ENCODE results near the gene ZDHHC11B.
"Not testable (repeated sequence)": the region's sequence is repeated elsewhere in the genome, so short reads cannot be mapped to it uniquely, and the experiment has no call there.

ZDHHC11B gene, protein sequence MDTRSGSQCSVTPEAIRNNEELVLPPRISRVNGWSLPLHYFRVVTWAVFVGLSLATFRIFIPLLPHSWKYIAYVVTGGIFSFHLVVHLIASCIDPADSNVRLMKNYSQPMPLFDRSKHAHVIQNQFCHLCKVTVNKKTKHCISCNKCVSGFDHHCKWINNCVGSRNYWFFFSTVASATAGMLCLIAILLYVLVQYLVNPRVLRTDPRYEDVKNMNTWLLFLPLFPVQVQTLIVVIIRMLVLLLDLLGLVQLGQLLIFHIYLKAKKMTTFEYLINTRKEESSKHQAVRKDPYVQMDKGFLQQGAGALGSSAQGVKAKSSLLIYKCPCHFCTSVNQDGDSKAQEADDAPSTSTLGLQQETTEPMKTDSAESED

DNA sequence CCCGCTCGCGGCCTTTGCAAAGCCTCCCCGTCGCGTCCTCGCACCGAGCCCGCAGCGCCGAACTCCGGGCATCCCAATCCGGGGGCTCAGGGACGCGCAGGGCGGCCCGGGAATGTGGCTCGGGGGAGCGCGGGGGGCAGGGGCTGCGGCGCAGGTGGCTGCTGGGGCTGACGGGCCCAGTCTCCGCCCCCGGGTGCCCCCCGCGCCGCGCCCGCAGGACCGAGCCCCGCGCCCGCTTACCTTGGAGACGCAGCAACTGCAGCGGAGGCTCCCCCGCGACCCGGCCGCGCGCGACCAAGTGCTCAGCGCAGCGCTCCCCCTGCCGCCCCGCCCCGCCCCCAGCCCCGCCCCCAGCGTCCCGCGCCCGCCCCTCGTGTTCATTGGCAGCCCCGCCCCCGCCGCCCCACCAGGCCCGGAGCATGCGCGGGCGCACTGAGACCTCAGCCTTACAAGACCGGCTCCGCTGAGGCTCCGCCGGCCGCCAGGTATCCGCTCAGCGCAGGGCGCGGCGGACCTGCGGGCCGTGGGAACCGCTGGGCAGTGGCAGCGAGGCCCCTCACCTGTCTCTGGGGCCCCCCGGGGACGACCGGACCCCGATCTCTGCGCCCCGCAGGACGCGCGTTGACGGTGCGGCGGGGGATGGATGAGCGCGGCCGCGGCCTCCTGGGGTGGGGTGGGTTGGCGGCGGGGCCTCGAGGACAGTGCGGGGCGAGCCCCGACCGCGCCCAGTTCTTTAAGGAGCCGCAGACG is at the start of gene ZDHHC11B:
Gene ZDHHC11B (minus strand): TSS at position 302 of the 750 bp plus-strand sequence. CDS start 17,810 bp downstream, outside the sequence.
- in situ Hi-C loops (cut with MboI; ENCODE audit: low sequenced_read_pairs): not testable (repeated sequence)

DNA sequence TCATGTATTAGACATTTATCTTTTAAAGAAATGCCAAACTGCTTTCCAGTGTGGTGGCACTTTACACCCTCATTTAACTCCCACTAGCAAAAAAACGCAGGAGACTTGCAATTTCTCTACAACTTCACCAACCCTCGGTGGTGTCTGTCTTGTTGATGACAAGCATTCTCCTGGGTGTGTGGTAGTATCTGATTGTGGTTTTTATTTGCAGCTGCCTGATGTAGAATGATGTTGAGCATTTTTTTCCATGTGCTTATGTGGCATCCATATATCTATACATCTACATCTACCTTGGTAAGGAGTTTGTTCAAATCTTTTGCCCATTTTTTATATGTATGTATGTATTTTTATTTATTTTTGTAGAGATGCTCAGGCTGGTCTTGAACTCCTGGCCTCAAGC is 49.5 kb upstream of the ZDHHC11B start:
- in situ Hi-C loops (cut with MboI; ENCODE audit: low sequenced_read_pairs): not testable (repeated sequence)

DNA sequence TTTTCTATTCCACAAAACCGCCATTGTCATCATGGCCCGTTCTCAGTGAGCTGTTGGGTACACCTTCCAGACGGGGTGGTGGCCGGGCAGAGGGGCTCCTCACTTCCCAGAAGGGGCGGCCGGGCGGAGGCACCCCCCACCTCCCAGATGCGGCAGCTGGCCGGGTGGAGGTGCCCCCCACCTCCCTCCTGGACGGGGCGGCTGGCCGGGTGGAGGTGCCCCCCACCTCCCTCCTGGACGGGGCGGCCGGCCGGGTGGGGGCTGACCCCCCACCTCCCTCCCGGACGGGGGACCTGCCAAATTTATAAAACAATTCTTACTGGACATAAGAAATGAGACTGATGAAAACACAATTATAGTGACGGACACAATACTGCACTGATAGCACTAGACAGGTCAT is 43.7 kb upstream of the ZDHHC11B start:
- in situ Hi-C loops (cut with MboI; ENCODE audit: low sequenced_read_pairs): not testable (repeated sequence)

DNA sequence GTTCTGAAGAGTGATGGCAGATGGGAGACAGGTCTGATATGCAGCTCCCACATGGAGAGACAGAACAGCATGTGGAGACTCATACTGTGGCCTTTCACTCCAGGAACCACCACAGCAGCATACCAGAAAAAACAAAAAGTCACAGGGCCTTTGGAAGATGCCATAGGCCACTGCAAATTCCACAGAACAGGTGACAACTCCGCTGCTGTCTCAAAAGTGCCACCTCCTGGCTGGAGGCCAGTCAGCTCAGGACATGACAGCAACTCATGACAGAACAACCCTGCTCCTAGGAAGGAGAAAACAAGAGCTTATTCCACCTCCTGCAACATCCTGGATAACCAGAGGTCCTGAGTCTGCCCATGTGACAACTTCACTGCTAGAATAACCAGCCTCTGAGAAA is 41.0 kb upstream of the ZDHHC11B start:
- in situ Hi-C loops (cut with MboI; ENCODE audit: low sequenced_read_pairs): not testable (repeated sequence)

DNA sequence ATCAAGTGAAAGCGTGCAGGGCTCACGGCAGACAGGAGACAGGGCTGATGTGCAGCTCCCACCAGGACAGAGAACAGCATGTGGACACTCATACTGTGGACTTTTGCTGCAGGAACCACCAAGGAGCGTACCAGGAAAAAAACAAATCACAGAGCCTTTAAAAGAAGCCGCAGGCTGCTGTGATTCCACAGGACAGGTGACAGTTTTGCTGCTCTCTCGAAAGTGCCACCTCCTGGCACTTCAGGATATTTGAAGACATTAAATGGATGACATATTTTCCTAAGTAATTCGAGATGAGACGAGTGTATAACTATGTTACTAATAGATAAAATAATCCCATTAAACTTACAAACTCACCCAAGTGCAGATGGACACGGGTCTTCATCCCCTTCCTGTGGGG is 37.0 kb upstream of the ZDHHC11B start:
- in situ Hi-C loops (cut with MboI; ENCODE audit: low sequenced_read_pairs): no loop called here

DNA sequence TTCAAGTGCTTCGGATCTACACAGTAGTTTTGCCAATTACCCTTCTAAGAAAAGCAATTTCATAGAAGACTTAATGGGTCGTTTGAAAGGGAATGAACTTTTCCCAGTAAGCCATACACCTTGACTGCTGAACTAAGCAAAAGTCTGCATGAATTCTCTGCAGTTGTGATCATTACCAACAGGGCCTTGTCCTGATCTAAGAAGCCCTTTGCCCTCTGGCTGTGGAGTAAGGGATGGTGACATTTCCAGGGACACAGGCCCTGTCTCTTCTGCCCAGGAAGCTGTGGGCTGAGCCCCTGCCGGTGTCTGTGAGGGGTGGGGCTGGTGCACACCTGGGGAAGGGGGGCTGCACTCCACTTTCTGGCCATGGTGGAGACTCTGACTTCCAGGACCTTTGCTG is 35.7 kb upstream of the ZDHHC11B start:
- in situ Hi-C loops (cut with MboI; ENCODE audit: low sequenced_read_pairs): no loop called here

DNA sequence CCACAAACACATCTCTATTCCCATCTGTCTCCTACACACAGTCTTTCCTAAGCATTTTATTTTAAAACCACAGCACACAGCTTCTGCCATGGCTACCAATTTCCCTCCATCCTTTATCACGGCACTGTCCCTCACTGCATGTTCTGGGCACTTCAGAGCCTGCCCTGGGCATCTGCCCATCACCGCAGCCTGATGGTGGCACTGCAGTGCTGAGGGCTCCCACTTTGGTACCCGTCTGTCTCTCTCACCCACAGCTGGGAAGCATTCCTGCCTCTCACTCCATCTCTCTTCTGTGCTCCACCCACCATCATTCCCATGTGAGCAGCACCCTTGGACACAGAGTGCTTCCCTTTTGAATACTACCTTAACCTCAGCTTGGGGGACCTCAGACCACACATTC is 34.5 kb upstream of the ZDHHC11B start:
- in situ Hi-C loops (cut with MboI; ENCODE audit: low sequenced_read_pairs): no loop called here

DNA sequence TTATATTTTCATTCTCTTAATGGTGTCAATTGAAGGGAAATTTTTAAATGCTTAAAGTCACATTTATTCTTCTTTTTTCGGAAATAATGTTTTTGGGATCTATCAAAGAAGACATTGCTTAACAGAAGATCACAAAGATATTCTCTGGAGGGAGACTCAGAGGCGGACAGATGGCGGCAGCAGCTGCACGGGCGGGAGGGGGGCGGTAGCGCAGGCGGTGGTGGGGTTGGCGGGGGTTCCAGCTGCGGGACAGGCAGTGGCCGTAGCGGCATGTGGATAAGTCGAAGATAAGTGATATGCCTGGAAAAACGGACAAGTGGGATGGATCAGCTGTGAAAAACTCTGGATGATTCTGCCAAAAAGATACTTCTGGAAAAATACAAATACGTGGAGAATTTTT is 31.6 kb upstream of the ZDHHC11B start:
- in situ Hi-C loops (cut with MboI; ENCODE audit: low sequenced_read_pairs): no loop called here

DNA sequence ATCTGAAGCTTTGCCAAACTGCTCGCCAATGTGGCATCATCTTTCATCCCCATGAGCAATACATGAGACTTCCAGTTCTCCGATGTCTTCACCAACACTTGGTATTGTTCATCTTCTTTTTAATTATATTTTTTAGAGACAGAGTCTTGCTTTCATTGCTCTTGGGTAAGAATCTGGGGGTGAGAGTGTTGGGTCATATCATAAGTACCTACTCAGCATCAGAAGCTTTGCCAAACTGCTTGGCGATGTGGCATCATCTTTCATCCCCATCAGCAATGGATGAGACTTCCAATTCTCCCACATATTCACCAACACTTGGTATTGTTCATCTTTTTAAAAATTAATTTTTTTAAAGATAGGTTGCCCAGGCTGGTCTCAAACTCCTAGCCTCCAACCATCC is 30.9 kb upstream of the ZDHHC11B start:
- in situ Hi-C loops (cut with MboI; ENCODE audit: low sequenced_read_pairs): no loop called here

DNA sequence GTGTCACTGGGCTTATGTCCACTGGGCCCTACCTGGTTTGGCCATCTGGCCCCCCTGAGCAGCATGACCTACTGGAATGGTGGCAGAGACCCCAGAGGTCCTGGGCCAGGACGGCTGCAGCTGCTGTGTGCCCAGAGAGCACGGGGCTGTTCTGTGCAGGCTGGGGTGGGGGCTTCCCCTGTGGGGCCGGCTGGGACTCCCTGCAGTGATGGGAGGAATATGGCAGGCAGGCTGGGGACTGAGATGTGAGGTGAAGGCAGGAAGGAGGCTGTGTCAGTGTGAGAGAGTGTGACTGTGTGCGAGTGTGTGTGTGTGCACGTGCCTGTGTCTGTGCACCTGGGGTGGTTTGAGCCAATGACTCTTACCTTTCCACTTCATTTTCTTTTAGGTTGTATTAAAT is 29.0 kb upstream of the ZDHHC11B start:
- in situ Hi-C loops (cut with MboI; ENCODE audit: low sequenced_read_pairs): not testable (repeated sequence)

DNA sequence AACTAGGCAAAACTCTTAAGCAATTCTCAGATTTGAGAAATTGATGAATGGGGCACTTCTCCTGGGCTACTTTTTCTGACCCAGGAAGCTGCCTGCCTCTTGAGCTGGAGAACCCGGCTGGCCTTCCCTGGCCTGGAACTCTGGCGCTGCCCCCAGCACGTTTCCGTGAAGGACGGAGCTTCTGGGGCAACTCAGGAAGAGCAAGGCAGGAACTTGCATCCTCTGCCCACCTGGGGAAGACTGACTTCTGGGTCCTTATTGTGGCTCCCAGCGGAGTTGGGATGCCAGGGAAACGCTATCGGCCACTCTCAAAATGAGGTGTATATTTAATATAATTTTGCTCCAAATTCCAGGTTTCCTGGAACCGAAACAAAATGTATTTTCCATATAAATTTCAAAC is 26.9 kb upstream of the ZDHHC11B start:
- in situ Hi-C loops (cut with MboI; ENCODE audit: low sequenced_read_pairs): not testable (repeated sequence)

DNA sequence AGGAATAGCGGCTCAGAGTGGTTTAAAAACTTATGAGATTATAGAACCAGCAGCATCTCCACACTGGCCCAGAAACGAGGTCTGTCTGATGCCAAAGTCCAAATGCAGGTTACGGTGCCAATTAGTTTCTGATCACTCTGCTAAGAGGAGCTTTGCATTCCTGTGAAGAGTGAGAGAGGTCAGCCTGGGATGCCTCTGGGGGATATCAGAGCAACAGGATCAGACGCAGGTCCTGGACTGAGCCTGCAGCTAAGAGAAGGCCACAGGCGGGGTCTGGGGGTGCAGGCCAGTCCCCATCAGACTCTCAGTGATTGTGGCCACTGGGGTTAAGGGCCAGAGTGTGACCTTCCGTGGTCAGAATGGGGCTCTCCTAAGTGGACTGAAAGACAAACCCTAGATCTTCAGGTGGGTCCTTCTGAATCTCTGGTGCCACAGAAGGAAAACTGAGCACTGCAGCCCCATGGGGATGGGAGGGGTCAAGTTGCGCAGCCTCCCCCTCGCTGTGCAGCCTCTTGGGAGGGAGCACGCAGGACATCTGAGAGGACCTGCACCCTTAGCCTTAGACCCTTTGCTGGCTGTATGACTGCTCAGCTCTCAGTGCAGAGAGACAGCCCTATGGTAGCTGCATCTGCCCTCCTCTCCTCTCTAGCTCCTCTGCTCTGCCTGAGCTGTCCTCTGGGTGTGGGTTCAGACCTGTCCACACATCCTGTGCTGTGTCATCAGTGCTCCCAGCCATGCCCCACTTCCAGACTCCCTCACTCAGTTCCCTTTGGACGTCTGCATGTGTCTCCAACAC is 23.4 kb upstream of the ZDHHC11B start:
- in situ Hi-C loops (cut with MboI; ENCODE audit: low sequenced_read_pairs): not testable (repeated sequence)

DNA sequence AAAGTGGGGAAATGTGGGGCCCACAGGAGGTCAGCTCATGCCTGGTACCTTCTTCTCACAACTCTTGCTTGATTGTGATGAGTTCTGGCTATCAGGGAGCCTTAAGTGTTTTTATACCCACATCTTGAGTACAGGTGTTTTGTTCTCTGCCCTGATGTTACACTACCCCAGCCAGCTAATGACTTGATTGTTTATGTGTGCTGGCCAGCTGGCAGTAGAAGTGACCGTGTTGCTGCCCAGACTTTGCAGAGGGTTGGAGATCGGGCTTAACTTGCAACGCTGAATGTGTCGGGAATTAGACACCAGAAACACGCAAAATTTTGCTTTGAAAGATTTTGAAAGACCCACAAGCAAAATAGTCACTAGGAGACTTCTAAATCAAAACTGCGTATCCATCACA is 16.9 kb upstream of the ZDHHC11B start:
- in situ Hi-C loops (cut with MboI; ENCODE audit: low sequenced_read_pairs): no loop called here

DNA sequence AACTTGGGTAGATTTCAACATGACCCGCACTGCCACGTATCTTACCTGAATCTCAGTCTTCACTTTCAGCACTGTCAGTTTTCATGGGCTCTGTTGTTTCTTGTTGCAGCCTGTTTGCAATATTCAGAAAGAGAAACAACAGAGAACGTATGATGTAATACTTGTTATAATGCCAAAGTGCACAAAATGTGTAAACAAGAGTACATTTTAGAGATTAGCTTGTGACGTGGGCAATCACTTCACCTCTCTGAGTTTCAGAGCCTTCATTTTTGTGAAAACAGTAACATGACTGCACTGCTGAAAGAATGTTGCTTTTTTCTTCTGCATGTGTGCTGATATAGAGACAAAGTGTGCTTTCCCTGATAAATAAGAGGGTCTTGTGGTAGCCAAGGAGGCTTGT is 16.5 kb upstream of the ZDHHC11B start:
- in situ Hi-C loops (cut with MboI; ENCODE audit: low sequenced_read_pairs): not testable (repeated sequence)

DNA sequence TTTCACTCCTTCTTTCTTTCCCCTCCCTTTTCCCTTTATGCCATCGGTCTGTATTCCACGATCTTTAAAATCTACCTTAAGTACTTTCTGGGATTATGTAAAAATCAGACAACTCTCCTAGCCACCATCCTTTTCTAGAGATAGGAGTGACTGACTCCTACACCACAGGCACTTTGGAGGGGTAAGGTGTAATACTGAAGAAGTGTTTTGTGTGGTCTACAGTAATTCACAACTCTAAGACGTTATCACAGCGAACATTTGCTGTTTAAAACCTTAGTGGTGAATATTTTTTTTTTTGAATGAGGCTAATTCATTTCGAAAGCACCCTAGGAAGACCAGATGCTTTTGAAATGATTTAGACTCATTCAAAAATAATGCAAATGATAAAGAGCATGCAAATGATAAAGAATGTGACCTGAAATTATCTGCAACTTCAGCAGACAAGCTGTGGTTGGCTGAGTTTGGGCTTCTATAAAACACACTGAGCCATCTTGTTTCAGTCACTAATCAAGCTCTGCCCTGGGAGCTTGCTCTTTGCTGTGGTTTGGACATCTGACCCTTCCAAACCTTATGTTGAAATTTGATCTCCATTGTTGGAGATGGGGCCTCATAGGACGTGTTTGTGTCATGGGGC is 14.1 kb upstream of the ZDHHC11B start:
- in situ Hi-C loops (cut with MboI; ENCODE audit: low sequenced_read_pairs): loop anchor here (10.0 kb wide), 1 partner anchor 84 kb away; no protein-coding TSS in a partner anchor

DNA sequence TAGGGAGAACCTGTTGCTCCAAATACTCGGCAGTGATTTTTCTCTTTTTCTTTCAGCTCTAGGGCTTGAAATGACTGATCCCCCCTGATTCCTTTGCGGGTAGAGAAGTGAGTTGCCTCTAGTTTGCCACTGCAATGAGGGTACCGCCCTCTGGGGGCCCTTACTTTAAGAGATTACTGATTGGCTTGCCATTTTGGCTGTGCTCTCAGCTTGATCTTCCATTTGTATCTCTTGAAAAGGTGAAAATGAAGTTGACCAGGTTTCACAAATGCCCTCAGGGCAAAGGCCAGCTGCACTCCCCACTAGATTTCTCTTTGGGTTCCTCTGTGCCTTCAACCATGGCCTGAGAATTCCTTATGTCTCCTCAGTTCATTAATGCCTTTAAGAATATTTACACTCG is 13.5 kb upstream of the ZDHHC11B start:
- in situ Hi-C loops (cut with MboI; ENCODE audit: low sequenced_read_pairs): loop anchor here (10.0 kb wide), 1 partner anchor 83 kb away; no protein-coding TSS in a partner anchor

DNA sequence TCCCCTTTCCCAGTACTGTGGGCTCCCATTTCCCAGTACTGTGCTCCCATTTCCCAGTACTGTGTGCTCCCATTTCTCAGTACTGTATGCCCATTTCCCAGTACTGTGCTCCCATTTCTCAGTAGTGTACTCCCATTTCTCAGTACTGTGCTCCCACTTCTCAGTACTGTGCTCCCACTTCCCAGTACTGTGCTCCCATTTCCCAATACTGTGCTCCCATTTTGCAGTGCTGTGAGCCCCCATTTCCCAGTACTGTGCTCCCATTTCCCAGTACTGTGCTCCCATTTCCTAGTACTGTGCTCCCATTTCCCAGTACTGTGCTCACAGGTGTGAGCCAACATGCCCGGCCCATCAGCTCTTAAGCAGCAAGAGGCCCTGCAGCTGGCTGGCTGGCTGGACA is 11.3 kb upstream of the ZDHHC11B start:
- in situ Hi-C loops (cut with MboI; ENCODE audit: low sequenced_read_pairs): loop anchor here (10.0 kb wide), 1 partner anchor 81 kb away; no protein-coding TSS in a partner anchor

DNA sequence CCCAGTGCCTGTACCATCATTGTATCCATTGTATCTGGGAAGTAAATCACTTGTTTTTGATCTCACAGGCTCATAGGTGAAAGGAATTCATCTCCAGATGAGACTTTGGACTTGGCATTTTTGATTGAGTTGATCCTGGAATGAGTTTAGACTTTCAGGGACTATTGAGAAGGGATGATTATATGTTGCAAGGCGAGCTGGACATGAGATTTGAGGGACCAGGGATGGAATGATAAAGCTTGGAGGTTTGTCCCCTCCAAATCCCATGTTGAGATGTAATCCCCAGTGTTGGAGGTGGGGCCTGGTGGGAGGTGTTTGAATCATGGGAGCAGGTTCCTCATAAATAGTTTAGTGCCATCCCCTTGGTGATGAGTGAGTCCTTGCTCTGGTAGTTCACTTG is 10.4 kb upstream of the ZDHHC11B start:
- in situ Hi-C loops (cut with MboI; ENCODE audit: low sequenced_read_pairs): loop anchor here (10.0 kb wide), 1 partner anchor 80 kb away; no protein-coding TSS in a partner anchor

DNA sequence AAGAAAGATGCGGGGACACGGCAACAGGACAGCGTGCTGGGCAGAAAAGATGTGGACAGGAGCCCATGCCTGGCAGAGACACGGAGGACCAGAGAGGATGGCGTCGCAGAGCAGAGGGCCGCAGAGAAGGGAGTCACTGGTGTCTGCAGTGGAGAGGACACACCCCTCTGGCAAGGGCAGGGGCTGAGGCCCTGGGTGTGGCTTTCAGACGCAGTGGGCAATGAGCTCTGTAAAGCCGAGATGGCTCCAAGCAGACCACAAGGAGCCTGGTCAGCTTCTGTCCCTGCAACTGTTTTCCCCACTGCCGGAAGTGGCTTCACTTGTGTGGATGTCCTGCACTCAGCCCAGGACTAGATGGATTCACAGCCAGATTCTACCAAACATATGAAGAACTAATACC is 4.2 kb upstream of the ZDHHC11B start:
- in situ Hi-C loops (cut with MboI; ENCODE audit: low sequenced_read_pairs): not testable (repeated sequence)

DNA sequence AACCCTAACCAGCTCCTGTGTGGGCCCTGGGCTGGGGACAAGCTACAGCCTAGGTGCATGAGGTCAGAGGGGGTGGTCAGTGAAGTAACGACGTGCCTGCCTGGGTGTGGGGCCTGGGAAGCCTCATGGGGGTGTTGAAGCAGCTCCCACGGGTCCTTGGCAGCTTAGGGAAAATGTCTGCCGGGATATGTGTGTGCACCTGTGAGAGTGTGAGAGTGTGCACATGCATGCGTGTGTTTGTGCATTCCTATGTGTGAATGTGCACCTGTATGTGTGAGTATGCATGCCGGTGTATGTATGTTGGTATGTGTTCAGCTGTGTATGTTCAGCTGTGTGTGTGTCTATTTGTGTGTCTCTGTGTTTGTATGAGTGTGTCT is 3.3 kb upstream of the ZDHHC11B start:
- in situ Hi-C loops (cut with MboI; ENCODE audit: low sequenced_read_pairs): not testable (repeated sequence)
